GM19099 (cell line): ENCODE results near the gene METTL3.
A peak's percentile ranks its signal among the peaks of the same experiment; 100 is the strongest.

Experiments
- POLR2A ChIP-seq: IDR thresholded peaks from 3 replicates; pipeline ENCODE4 v1.6.1; 2011; ENCODE audit warnings: low read depth; ENCODE audit not compliant: insufficient read length; ENCODE audit errors: extremely low read depth

METTL3 gene

DNA sequence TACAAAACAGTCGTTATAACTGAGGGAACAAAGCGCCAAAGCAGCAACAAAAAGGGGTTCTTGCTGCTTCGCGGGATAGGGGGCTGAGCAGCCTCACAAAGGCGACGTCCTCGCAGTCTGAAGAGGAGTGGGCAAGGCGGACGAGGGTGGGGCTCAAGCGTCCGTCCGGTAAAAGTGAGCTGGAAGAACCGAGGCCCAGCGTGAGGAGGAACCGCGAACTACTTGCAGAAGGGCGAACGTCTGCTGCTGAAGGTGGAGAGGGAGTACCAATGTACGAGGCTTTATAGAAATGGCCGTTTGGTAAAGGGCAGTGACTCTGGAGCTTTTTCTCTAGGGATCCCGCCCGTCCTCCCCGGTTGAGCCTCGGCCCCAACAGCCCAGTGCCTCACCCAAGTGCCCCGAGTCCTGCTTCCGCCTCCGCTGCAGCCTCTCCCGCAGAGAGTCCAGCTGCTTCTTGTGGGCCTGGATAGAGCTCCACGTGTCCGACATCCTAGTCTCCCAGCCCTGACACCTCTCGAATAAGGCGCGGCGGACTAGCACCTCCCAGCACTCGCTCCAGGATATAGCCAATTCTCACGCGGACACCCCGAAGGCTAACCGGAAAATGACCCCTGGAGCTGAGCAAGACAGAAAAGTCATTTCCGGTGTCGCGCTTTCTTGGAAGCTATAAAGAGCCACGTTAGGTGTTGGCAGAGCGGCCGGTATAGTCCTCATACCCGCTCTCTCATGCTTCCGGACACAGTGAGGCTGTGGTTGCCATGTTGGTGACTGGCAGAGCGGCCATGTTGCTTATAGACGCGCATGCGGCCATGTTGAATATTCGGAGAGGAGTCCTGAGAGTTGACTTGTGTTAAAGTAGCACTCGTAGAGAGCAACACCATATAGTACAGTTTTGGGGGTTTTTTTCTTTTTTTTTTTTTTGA, at the start of gene METTL3:
TSS of gene METTL3 (minus strand) at position 606 of the 923 bp plus-strand sequence. CDS start at position 489, 117 bp downstream.
- peak; percentile 77 for TF ChIP-seq POLR2A

DNA sequence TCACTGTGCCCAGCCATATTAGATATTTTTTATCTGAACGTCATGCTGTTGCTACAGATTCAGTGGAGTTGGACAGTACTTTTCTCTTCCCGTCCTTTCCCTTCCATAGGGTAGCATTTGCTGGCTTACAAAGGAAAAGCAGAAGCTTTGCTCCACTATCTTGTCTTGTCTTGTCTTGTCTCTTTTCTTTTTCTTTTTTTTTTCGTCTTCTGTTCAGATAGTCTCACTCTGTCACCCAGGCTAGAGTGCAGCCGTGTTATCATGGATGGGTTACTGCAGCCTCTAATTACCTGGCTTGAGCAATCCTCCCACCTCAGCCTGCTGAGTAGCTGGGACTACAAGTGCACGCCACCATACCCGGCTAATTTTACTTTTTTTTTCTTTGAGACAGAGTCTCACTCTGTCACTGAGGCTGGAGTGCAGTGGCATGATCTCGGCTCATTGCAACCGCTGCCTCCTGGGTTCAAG, 47.6 kb upstream of the METTL3 start:
- no peak for TF ChIP-seq POLR2A

- TF ChIP-seq POLR2A: no peak
Observed at GRCh38 chr14:21557084-21557901, 46.2 kb upstream of the METTL3 start.

DNA sequence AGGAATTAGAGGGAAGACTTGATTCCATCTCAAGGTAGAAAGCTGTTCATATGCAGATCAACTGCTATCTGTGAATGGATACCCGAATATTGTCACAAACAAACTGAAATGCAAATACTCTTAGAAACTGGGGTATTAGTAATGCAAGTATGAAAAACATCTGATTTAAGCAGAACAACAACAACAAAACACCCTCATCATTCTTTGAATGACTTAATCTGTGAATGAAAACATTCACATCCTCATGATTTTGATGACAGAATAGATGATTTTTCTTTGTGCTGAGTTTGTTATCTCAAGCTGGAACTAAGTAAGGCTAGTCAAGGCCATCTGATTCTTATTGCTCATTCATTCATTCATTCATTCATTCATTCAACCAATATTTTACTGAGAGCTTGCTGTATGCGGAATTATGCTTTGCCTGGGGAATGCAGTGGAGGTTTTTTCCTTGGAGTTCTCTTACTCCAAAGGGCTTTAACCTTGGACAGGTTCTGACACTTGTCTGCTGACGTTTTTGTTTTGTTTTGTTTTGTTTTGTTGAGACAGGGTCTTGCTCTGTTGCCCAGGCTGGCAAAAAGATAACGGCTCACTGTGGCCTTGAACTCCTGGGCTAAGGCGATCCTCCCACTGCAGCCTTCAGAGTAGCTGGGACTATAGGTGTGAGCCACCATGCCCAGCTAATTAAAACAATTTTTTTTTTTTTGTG, 45.4 kb upstream of the METTL3 start:
- no peak for TF ChIP-seq POLR2A

DNA sequence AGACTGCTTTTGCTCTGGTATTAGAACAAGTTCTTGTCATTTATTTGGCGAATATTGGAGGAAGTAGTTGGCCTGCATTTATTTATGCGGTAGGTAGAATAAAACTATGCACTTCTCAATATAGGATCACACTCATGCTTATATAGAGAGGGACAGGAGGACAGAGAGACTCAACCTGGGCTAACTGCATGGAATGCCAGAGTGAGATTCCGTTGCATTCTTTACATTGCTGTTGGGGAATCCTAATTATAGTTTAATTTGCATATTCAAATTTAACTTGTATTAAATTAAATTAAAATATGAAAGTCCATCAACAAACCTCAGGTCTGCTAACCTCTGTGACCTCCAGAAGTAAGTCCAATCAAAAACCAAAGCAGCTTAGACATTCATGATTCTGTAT, 42.1 kb upstream of the METTL3 start:
- no peak for TF ChIP-seq POLR2A

DNA sequence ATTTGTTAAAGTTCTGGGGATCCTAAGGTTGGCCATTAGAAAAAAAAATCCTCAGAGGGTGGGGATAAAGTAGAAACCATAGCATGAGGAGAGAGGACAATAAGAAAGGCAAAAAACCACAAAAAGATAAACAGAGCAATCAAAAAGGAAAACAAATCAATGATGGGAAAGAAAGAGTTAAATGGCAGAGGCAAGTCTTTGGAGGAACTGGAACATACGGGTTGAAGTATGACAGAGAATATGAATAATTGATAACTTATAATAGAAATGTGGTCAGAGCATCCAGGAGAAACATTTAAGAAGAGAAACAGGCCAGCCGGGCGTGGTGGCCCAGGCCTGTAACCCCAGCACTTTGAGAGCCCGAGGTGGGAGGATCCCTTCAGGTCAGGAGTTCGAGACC, 32.8 kb upstream of the METTL3 start:
- TF ChIP-seq POLR2A: no peak

DNA sequence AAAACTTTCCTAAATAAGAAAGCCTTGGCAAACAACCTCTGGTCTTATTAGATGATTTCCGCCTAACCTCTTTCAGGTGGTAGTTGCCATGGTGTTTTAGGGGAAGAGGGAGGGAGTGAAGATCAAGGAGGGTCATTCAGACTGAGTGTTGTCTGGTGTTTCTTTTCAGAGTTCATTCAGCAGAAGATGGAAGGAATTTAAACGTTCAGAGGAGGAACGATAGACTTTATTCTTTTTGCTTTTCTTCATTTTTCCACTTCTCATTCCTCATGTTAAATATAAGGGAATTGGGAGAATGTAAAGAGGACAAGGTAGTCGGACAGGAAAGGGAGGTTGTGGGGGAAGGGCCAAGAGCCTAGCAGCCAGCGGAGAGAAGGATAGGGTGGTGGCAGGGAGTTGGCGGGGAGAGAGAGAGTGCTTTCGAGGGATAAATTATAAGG, 32.4 kb upstream of the METTL3 start:
- TF ChIP-seq POLR2A: no peak

GRCh38 chr14:21541413-21542074, 30.4 kb upstream of the METTL3 start:
- TF ChIP-seq POLR2A: no peak

DNA sequence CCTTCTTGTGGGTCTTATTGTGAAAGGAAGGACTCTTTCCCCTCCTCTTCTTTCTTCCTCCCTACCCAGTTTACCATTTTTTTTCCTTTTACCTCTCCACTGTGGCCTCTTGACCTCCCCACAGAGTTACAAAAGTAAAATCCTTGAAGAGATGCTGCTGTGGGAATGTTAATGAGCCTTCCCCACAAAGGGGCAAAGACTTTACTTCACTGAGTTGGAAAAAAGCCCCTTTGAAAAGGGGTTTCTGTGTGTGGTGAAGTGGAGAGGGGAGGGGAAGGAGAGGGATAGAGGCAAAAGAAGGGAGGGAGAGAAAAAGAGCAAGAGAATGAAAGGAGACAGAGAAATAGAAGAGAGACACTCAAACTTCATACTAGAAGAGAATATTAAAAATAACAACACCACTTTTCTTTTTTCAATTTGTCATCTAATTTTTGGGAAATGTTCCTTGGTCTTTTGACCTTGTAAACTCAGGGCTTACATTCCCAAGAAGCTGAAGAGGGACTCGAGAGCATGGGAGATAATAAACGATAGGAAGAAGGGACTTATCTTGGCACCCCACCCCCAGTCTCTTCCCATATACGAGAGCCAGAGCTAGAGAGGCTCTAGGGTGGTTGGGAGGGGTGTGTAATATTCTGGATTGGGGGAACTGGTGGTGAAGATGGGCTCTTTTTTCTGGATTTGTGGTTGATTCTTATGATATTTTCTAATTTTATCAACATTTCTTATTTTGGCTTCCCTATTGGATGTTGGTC, 28.2 kb upstream of the METTL3 start:
- no peak for TF ChIP-seq POLR2A

DNA sequence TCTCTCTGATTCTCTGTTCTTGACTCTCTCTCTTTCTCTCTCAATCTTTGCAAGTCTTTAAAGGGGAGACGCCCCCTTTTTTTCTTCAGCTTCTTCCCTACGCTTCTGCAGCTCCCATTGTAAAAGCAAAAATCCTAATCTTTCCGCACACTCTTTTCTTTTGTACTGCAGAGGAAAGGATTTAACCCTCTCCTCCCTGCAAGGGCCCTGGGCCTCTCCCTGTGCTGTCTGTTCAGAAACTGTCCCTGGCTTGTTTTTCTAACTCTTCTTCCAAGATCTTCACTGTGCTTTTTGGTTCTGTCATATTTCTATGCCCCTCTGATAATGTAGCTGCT, 25.9 kb upstream of the METTL3 start:
- no peak for TF ChIP-seq POLR2A

DNA sequence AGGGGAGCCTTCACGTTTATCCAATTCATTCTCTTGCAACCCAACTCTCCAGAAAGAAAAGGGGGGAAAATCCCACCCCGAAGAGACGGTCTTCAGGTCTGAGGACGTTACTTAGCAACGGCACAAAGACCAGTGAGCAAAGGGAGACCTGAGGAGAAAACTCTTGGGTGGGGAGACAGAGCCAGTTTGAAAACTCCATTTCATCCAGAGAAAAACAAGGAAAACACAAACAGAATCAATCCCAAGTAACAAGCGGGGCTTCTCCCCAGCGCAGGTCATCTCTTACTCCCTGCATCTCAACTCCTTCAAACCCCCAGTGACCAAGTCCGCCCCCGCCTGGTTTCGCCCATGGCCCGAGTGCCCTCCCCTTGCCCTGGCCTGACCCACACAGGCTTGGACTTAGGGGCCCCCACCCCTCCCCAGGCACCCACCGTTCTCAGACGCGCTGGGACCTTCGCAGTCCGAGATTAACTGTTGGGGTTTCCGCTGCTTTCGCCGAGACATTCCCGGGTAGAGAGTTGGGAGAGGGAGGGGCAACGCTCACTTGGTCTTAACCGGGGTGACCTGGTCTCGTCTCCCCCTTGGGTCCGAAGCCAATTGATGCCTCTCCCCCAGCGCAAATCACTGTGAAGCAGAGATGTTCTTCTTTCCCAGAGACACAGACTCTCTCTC, 25.4 kb upstream of the METTL3 start:
- no peak for TF ChIP-seq POLR2A

DNA sequence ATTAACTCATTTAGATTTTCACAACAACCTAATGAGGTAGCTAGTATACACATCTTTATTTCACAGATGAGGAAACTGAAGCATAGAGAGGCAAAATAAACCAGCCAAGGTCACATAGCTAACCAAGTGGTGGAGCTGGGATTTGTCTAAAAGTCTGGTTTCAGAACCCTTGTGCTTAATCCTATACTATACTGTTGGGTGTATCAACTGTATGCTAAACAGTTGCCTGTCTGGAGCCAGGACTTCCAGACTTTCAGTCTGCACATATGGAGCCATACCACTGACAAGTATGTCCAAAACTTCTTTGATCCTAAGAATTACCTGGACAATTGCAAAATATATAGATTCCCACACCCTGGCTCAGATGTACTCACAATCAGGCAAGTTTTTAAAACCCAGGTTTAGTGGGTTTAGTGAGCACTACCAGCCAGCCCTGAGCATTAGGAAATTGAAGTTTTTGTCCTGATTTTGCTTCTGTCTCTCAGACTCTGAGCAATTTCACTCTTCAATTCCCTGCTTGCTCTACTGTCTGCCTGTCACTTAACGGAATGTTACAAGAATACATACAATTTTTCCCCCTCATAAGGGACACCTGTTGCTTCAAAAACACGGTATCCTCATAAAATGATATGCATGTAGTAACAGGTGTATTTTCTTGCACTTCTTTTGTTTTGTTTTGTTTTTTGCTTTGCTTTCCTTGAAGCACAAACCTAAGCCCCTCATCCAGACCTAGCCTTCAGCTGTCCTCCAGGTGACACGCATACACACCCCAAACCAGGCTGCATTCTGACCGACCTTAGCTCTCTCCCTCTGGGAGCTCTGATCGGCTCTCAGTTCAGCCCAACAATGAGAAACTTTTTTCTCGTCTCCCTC, 24.6 kb upstream of the METTL3 start:
- no peak for TF ChIP-seq POLR2A
